Cardiac muscle cell (in vitro differentiated cells and primary cell): ENCODE measurements around the gene CST7. TPM values are rescaled to one million over a fixed set of nuclear protein-coding genes. Genes with fewer than 3 reads are reported as not detected.

ENCODE experiments used
- DNase-seq, 2 donors: peaks; one replicate each; pipeline versions ENCODE4 v3.0.0 to v3.0.0-alpha.2; 2010 to 2017; ENCODE audit warnings: low read depth in 1 of 2, low spot score in 1 of 2
- H3K27ac ChIP-seq: fragments of 200-600 bp; sonication (generic); 2 replicates; pipeline ENCODE4 v1.5.1; 2016
- H3K27me3 ChIP-seq: fragments of 200-600 bp; sonication (generic); 2 replicates; pipeline ENCODE4 v1.6.0; 2016; ENCODE audit warnings: control low read depth
- H3K36me3 ChIP-seq: fragments of 200-600 bp; sonication (generic); 2 replicates; pipeline ENCODE4 v1.5.1; 2016; ENCODE audit warnings: control low read depth
- H3K4me1 ChIP-seq: fragments of 200-600 bp; sonication (generic); 2 replicates; pipeline ENCODE4 v1.8.1; 2017; ENCODE audit warnings: low read depth, mild to moderate bottlenecking, mixed run types
- H3K4me3 ChIP-seq: fragments of 200-600 bp; sonication (generic); 2 replicates; pipeline ENCODE4 v1.5.1; 2016; ENCODE audit warnings: mild to moderate bottlenecking
- H3K9me3 ChIP-seq: fragments of 200-600 bp; sonication (generic); 2 replicates; pipeline ENCODE4 v1.5.1; 2017; ENCODE audit warnings: low read depth, mild to moderate bottlenecking, control low read depth
- polyA plus RNA-seq: library from polyadenylated mRNA; unstranded; fragments of >200 nt; fragmentation: Nextera tagmentation; extraction: Ambion mirVana; gene quantifications from 2 replicates; pipeline ENCODE4 v1.2.1, GENCODE V29; 2016
- total RNA-seq: library from RNA; depleted of rRNA; stranded (reverse); fragments of >200 nt; gene quantifications from 2 replicates; pipeline ENCODE4 v1.2.3, GENCODE V29; 2016
- TF ChIP-seq, protein P1 (sequence below): IDR thresholded peaks from 2 replicates; pipeline ENCODE4 v1.5.1; 2012; ENCODE audit warnings: low read depth, mild to moderate bottlenecking, low read length

Gene CST7, protein sequence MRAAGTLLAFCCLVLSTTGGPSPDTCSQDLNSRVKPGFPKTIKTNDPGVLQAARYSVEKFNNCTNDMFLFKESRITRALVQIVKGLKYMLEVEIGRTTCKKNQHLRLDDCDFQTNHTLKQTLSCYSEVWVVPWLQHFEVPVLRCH
- total RNA-seq (not detected in 2 replicates), polyA plus RNA-seq (0.20 TPM in 1 of 2 replicates, not detected in the other)

DNA sequence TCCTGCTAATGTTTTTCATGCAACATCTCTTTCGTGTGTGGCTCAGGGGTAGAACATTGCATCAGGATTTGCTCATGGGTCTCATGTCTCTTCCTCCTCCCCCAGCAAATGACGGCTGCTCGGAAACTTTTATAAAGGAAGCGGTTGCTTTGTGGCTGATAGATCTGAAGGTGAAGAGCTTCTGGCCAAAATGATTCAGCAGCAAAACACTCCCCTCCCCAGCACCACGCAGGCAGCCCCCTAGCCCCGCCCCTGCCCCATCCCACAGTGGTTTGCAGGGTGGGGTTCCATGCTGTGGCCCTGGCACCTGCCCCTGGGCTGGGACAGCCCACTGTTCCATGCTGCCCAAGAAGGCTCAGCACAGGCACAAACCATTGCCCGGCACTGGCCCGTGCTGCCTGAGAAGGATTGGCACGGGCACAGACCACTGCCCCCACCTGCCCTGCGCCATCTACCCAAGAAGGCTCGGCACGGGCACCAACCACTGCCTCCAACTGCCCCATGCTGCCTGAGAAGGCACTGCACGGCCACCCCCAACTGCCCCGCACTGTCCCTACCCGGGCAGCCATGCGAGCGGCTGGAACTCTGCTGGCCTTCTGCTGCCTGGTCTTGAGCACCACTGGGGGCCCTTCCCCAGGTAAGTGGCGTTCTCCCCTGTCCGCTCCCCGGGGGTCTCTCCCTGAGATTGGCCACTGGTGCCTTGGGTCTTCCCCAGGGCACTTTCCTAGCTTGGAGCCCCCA lies at the start of gene CST7:
Gene CST7 (plus strand): TSS at position 331 of the 741 bp plus-strand sequence. CDS start 237 bp downstream, at position 568.
- Histone ChIP-seq H3K27ac (no peak within 1 kb of the TSS), H3K9me3 (no peaks in the 10 kb centered on the region), H3K36me3 (no peaks in the 10 kb centered on the region), H3K4me1 (no peaks in the 10 kb centered on the region), H3K27me3 (no peaks in the 10 kb centered on the region), H3K4me3 (no peak within 1 kb of the TSS)
- TF ChIP-seq, protein P1, sequence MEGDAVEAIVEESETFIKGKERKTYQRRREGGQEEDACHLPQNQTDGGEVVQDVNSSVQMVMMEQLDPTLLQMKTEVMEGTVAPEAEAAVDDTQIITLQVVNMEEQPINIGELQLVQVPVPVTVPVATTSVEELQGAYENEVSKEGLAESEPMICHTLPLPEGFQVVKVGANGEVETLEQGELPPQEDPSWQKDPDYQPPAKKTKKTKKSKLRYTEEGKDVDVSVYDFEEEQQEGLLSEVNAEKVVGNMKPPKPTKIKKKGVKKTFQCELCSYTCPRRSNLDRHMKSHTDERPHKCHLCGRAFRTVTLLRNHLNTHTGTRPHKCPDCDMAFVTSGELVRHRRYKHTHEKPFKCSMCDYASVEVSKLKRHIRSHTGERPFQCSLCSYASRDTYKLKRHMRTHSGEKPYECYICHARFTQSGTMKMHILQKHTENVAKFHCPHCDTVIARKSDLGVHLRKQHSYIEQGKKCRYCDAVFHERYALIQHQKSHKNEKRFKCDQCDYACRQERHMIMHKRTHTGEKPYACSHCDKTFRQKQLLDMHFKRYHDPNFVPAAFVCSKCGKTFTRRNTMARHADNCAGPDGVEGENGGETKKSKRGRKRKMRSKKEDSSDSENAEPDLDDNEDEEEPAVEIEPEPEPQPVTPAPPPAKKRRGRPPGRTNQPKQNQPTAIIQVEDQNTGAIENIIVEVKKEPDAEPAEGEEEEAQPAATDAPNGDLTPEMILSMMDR: no peak
- DNase-seq: peak in 1 of 2 donors; percentile 6

DNA sequence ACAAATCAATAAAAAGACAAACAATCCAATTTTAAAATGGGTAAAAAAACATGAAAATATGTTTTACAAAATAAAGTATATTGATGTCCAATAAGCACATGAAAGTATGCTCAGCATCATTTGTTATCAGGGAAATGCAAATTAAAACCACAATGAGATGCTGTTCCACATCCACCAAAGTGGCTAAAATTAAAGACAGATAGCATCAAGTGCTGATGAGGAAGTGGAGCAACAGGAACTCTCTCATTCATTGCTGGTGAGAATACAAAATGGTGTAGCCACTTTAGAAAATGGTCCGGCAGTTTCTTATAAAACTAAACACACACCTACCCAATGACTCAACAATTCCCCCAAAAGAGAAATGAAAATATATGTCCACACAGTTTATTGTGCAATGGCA lies 42.3 kb upstream of the CST7 start:
- peak in 1 of 2 donors; percentile 19 for DNase-seq
- Histone ChIP-seq H3K4me3 (no peak overlapping the region), H3K27ac (no peak overlapping the region), H3K36me3 (no peaks in the 10 kb centered on the region), H3K9me3 (no peaks in the 10 kb centered on the region), H3K27me3 (no peaks in the 10 kb centered on the region), H3K4me1 (no peaks in the 10 kb centered on the region)
- TF ChIP-seq, protein P1: no peak

DNA sequence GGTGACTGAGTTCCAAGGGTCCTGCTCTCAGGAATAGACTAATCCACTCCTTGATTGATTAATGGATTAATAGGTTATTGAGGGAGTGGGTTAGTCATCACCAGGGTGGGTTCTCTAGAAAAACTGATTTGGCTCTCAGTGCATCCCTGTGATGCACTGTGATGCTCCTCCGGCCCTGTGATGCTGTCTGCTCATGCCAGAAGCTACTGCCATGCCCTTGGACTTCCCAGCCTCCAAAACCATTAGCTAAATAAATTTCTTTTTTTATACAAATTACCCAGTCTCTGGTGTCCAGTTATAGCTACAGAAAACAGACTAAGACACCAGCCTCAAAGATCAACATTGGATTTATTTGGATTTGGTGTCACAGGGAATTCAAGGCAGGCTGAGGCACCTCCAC lies 40.4 kb upstream of the CST7 start:
- Histone ChIP-seq H3K27me3 (no peaks in the 10 kb centered on the region), H3K4me1 (no peaks in the 10 kb centered on the region), H3K27ac (no peak overlapping the region), H3K4me3 (no peak overlapping the region), H3K9me3 (no peaks in the 10 kb centered on the region), H3K36me3 (no peaks in the 10 kb centered on the region)
- TF ChIP-seq, protein P1: no peak
- DNase-seq: no peak

DNA sequence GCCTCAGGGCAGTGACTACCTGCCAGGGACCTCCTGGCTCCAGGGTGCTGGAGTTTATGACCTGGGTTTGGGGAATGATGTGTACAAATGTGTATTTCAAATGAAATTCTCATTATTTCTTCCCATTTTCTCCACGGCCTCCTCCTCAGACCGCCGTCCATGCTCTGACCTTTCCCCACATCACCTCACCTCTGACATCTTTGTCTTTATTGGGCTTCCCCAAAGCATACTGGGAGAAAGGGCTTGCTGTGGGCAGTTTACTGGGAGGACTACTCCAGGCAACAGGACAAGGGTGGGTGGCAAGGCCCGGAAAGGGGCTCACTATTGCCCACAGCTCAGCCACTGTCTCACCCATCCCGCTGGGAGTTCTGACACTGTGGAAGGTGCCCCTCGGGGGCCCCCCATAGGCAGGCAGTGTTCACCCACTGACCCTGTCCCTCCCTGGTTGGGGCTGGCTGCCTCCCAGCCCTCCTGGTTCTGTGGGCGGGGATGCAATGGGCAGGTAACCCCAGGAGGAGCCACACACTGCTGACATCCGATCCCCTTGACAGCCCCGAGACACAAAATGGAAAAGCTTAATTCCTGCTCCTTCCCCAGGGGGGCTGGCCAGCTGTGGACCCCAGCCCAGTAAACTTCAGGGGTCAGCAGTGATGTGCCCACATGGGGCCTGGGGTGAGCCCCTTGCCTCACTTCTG lies 39.8 kb upstream of the CST7 start:
- H3K4me1 ChIP-seq: no peaks in the 10 kb centered on the region
- H3K27me3 ChIP-seq: no peaks in the 10 kb centered on the region
- H3K4me3 ChIP-seq: no peak overlapping the region
- DNase-seq: no peak
- H3K9me3 ChIP-seq: no peaks in the 10 kb centered on the region
- TF ChIP-seq, protein P1: no peak
- no peaks in the 10 kb centered on the region for H3K36me3 ChIP-seq
- no peak overlapping the region for H3K27ac ChIP-seq

DNA sequence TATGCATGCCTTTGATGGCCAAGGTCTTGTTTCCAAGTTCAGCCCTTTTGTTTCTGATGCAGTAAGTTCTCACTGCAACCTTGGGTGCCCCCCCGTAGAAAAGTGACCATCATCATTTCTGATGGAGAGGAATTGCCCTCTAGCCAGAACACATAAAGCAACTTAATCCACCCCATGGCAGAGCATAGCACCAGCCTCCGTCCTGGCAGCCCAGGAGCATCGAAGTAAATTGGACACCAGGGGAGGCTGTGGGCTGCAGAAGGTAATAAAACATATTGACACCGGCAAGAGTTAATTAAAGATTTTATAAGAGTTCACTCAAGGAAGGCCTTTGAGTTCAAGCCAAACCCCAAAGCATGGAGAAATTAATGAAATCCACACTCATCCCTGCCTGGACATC lies 39.2 kb upstream of the CST7 start:
- TF ChIP-seq, protein P1: no peak
- Histone ChIP-seq H3K9me3 (no peaks in the 10 kb centered on the region), H3K27ac (no peak overlapping the region), H3K36me3 (no peaks in the 10 kb centered on the region), H3K4me3 (no peak overlapping the region), H3K4me1 (no peaks in the 10 kb centered on the region), H3K27me3 (no peaks in the 10 kb centered on the region)
- no peak for DNase-seq
